ENCODE data around the gene PLEKHJ1.

Gene PLEKHJ1

DNA sequence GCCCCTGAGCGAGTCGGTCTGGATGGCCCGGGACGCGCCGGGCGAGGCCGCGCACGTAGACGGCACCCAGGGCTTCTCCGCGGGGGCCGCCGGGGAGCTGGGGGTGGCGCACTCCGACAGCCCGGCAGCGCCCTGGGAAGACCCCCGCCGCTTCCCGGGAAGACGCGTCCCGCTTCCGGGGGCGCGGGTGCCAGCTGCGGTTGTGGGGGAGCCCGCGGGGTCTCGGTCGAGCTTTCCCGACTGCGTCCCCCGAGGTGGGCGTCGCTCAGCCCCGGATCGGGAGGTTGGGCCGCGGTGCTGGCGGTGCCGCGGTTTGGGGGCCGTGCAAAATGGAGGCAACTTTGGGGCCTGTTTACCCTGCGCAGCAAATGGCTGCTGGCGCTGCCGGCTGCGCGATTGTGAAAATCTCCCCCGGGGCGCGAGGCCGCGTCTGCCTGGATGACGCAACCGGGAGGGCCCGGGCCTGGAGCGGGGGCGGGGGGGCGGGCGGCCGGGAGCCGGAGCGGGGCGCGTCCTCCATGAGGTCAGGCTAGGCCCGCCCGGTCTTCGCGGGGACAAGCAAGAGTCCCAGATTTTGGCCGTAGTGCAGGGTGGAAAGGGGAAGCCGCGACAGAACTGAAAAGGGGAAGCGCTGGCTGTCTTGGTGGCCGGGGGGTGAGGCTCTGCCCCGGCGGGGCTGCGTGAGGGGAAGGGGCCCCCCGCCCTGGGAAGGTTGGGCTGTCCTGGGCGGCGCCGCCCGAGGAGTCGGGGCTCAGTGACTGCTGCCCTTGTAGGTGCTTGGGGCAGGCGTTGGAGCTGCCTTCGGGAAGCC is 34.5 kb upstream of the PLEKHJ1 start:
- DNase-seq, result peak; percentile 63

DNA sequence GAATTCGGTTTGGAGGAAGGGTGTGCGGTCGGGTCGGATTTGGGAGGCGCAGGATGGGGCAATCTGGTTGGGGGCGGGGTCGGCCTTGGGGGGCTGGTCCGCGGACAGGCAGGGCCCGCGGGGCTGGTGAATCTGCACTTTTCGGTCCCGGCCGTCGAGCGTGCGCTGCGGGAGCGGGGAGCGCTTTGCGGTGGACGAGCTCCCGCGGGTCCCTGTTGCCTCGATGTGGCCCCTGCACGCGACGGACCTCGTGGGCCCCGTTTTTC is 34.0 kb upstream of the PLEKHJ1 start:
- DNase-seq, result no peak

DNA sequence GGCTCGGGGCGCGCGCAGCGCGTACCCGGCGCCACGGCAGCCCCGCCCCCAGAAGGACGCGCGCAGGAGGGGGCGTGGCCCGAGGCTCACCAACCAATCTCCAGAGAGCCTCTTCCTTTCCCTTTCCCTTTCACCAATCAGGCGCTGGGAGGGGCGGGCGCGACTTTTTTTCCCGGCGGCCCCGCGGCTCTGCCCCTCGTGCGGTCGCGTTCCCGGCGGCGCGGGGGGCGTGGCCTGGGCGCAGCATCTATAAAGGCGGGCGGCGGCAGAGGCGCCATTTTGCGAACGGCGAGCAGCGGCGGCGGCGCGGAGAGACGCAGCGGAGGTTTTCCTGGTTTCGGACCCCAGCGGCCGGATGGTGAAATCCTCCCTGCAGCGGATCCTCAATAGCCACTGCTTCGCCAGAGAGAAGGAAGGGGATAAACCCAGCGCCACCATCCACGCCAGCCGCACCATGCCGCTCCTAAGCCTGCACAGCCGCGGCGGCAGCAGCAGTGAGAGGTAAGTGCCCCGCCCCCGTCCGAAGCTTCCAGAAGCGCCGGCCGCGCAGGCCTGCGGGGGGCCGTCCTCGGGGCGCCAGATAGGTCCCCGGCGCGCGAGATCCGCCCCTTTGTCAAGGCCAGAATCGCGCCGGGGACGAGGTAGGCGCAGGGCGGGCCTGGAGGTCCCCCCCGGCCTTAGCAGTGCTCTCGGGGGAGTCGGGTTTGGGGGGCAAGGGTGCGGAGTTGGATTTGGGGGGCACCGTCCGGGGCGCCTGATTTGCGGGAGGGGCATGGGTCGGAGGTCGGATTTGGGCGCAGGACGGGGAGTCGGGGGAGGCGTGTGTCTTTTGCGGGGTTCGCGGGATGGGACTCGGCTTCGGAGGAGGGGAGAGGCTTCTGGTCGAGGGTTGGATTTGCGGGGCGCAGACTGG is 33.4 kb upstream of the PLEKHJ1 start:
- DNase-seq, result peak; percentile 99

DNA sequence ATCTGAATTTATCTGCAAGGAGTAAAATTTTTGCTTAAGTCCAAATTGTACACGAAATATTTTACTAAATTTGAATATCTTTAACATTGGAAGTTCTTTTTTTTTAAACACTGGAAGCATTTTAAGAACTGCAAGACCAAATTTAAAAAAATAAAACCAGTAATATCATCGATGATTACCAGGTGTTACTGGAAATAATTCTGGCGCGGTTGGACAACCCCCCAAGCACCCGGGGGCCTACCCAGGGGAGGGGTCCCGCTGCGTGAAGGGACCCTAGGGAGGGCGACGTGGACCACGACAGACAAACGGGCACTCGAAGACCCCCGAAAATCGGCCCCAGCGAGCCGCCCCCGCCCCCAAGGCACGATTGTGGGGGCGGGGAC is 32.7 kb upstream of the PLEKHJ1 start:
- no peak for DNase-seq

DNA sequence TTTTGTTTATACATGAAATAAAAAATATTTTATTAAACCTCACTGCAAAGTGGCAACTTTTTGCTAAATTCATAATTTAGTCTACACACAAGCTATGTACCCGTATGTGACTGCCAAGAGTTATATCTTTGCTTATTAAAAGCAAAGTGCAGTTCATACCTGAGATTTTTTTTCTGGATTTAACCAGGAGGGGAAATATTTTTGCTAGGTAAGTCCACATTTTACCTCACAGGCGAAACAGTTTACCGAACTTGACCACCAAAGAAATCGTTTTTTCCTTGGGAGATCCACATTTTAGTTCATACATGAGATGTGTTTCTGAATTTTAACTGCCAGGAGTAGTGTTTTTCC is 32.3 kb upstream of the PLEKHJ1 start:
- DNase-seq, result no peak

DNA sequence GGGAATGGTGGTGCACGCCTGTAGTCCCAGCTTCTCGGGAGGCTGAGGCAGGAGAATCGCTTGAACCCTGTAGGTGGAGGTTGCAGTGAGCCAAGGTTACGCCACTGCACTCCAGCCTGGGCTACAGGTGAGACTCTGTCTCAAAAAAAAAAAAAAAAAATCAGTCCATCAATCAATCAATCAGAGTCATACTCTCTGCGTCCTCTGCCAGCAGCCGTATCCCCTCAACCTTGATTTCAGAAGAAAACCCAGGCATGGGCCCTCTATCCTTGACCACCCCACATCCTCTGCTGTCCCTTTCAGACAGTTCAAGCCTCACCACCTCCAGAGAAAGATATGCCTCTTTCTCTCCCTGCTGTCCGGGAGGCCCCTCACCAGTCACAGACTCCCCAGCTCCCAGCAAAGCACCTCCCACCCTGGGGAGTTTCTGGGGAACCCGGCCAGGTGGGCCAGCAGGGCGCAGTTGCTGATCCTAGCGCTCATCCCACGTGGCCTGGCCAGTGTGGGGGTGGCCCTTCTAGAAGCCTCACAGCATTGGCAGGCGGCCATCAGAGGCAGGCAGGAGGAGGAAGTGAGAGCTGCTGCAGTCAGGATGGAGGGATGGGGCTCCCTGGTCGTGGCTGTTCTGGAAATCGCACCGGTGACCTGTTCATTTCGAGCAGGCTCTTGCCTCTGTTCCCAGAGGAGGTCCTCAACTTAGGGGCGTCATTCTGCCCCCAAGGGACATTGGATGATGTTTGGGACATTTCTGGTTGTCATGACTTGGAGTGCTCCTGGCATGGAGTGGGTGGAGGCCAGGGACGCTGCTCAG is 30.3 kb upstream of the PLEKHJ1 start:
- no peak for DNase-seq

DNA sequence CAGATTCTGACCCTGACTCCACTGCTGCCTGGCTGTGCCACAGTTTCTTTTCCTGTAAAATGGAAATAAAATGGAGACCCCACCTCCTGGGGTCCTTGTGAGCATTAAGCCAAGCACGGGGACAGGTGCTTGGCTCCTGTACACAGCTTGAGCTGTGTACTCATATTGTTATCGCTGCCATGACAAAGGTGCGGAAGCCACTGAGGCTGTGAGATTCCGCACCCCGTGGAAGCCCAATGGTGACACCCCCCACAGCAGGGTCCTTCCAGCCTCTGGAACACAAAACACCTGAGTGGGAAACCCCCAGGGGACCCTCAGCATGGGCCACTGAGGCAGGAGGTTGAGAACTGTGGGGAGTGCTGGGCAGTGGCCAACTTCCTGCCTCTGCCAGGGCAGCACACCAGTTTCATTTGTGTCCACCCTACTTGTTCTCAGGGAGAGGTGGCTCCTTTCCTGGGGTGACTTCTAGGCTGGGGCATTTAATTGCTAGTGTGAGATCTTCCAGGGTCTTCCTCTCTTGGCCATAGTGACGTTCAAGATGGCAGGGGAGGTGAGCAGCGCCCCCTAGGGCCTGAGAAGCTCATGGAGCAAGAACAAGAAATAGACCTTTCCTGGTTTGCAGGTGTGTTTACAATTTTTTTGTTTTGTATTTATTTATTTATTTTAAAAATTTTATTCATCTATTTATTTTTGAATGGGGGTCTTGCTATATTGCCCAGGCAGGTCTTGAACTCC is 25.5 kb upstream of the PLEKHJ1 start:
- DNase-seq, result no peak

DNA sequence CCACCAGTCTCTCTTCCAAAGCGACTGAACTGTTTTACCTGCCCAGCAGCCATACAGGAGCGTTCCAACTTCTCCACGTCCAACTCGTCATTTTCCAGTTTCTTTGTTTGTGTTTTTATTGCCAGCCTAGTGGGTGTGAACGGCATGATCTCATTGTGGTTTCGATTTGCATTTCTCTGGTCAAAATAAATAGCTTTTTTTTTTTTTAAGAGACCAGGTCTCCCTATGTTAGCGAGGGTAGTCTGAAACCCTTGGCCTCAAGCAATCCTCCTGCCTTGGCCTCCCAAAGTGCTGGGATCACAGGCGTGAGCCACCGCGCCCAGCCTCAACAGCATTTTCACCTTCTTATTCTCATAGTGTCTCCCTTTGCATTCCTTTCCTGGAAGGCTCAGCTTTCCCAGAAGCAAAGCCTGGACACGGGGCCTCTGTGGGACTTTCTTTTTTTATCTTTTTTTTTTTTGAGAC is 24.2 kb upstream of the PLEKHJ1 start:
- DNase-seq, result no peak

DNA sequence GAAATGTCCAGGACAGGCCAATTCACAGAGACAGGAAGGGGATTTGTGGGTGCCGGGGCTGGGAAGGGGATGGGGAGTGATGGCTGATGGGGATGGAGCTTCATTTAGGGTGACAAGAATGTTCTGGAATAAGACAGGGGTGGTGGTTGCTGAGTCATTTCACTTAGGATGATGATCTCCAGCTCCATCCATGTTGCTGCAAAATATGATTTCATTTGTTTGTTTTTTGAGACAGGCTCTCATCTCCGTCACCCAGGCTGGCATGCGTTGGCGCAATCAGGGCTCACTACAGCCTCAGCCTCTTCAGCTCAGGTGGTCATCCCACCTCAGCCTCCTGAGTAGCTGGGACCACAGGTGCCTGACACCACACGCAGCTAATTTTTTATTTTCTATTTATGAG is 23.2 kb upstream of the PLEKHJ1 start:
- DNase-seq, result no peak

DNA sequence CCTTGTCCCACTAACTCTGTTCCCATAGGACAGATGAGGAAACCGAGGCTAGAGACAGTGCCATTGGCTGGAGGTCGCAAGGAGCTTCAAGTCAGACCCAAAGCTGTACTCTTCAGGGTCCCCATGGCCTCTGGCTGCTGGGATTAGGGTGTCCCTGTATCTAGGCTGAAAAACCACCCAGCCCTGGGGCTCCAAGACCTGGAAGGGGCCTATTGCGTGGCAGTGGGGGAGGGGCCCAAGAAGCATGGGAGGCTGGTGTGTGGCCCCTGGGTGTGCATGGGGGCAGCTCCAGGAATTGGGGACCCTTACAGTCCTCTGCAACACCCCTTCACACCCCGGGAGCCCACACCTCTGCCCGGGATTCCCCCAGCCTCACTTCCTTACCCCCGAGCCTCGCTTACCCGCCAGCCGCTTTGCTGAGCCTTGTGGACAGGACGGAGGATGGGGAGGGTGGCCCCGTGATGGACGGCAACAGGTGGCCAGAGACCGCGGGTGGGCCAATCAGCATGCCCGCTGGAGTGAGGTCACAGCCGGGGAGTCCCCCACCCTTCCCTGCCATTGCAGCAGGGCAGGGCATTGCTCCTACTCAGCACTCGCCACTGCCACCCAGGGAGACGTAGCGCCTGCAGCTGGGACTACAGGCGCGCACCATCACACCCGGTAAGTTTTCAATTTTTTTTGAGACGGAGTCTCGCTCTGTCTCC is 20.0 kb upstream of the PLEKHJ1 start, which contains the start of gene JSRP1:
JSRP1 (minus strand) TSS at position 436 of the 704 bp plus-strand sequence. CDS start 1,103 bp downstream, outside the sequence.
- DNase-seq, result no peak

DNA sequence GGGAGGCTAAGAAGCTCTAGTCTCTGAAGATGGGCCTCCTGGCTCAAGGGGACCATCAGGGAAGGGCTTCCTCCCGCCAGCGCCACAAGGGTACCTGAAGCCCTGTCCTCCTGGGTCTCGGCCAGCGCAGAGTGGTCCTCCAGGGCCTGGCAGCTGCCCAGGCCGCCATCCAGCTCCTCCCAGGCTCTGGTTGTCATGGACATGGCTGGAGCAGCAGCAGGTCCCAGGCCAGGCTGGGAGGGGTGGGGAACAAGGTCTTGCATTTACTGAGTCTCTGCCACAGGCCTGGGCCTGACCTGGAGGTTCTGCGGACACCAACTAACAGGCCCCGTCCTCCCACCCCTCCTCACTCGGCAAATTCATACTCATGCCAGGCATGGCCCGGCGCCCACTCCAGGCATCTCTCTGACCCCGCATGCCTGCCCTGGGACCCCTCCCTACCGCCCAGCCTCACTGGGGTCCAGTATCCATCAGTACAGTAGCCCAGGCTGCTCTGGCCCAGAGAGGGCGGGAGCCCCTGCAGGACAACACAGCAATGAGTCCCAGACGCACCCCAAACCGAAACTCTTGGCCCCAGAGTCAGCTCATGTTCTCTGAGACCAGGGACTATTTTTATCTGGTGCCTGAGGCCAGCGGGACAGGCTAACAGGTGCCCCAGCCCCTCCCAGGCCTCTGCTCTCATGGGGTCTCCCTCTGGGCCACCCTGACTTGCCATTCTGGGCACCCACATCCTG is 19.1 kb upstream of the PLEKHJ1 start:
- no peak for DNase-seq

DNA sequence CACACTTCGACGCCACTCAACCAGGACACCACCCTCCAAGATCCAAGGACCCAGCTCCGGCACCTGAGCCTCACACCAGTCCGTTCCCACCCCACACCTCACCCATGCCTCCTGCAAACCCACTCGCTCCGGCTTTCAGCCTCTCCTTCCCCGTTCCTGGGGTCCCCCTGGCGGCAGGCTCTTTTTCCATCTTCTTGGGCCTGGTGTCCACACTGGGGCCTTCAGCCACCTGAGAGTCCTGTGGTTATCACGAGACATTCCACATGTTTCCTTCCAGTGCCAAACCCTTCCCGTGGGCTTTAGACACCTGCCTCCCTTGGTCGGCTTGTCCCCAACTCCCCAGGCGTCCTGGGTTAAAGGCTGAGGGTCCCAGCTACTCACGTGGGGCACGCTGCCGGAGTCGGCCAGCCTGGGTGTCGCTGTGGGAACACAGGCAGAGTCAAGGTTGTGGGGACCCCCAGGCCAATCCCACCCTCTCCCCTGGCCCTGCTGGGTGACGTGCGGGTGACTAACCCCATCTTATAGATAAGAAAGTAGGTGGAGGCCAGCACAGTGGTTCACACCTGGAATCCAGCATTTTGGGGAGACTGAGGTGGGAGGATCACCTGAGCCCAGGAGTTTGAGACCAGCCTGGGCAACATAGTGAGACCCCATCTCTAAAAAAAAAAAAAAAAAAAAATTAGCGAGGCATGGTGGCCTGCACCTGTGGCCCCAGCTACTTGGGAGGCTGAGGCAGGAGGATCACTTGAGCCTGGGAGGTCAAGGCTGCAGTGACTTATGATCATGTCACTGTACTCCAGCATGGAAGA is 18.1 kb upstream of the PLEKHJ1 start:
- no peak for DNase-seq

DNA sequence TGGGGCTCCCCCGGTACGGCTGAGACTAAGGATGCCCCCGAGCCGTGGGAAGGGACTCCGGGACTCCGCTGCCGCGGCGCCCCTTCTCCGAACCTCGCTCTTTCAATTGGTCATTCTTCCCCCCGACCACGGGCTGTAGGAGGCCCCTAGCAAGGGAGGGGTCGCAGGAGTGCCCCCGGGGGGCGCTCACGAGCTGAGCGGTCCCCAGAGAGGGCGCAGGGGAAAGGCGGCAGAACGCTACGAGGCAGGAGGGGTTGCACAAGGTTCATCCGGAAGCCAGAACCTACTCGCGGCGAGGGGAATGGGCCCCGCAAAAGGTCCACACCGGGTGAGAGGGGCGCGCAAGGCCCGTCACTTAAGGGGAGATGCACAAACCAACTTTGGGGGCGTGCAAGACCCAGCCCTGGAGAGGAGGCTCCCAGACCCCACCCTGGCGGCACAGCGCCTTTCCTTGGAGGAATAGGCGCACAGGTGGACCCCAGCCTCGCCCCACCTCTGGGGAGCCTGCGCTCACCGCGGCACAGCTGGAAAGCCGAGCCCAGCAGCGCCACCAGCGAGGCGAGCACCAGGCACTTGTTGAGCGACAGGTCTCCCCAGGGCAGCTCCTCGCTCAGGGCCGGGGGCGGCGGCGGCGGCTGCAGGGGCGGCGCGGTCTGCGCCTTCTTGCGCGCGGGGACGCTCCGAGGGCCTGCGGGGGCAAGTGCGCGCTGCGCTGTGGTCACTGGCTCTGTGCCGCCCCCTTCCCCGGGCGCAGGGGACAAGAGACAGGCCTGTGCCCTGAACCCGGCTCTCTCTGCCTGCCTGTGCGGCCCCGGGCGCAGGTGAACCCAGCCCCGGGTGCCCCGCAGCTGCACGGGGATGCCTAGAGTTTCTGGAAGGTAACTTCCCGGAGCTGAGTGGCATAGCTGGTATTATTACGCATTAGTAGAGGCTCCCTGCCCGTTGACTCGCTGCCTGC is 17.3 kb upstream of the PLEKHJ1 start:
- DNase-seq, result peak; percentile 63

DNA sequence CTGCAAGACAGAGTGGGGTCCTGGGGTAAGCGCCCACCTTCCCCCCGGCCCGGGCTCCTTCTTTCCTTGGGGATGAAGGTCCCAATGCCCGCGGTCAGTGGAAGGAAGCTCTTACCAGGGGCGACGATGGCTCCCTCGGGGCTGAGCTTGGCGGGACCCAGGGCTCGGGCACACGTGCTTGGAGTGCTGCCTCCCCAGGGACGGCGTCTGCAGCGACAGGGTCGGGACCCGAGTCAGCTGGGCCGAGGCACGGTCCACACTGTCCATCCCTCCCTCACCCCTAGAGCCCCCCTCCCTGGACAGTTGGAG is 16.6 kb upstream of the PLEKHJ1 start:
- no peak for DNase-seq

DNA sequence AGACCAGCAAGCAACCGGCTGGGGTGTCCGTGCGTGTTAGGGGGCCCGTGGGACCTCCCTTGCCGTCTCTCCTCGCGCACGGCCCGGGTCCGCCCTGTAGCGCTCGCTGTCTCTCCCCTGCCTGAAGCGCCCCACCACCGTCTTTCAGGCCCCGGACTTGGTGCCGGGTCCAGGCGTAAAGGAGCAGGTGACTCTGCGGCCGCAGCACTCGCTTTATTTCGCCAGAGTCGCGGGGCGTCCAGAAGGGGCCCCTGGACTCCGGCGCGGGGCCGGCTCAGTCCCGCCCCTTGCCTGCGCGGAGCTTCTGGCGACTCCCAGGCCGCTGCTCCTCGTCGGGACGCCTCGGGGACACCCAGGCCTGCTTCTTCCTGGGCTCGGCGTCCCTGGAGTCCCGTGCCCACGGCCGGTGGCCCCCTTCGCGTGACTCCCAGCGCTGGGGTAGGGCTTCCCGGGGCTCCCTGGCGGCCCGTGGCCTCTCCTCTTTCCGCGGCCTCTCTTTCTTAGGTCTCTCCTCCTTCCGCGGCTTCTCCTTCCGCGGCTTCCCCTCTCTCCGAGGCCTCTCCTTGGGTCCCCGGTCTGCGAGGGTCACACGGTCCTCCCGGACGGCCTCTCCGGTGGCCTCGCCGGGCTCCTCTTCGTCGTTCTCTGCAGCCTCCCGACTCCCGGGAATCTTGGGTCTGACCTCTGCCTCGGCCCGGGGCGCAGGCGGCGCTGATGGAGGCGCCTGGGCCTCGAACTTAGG is 16.1 kb upstream of the PLEKHJ1 start:
- DNase-seq, result peak; percentile 67

DNA sequence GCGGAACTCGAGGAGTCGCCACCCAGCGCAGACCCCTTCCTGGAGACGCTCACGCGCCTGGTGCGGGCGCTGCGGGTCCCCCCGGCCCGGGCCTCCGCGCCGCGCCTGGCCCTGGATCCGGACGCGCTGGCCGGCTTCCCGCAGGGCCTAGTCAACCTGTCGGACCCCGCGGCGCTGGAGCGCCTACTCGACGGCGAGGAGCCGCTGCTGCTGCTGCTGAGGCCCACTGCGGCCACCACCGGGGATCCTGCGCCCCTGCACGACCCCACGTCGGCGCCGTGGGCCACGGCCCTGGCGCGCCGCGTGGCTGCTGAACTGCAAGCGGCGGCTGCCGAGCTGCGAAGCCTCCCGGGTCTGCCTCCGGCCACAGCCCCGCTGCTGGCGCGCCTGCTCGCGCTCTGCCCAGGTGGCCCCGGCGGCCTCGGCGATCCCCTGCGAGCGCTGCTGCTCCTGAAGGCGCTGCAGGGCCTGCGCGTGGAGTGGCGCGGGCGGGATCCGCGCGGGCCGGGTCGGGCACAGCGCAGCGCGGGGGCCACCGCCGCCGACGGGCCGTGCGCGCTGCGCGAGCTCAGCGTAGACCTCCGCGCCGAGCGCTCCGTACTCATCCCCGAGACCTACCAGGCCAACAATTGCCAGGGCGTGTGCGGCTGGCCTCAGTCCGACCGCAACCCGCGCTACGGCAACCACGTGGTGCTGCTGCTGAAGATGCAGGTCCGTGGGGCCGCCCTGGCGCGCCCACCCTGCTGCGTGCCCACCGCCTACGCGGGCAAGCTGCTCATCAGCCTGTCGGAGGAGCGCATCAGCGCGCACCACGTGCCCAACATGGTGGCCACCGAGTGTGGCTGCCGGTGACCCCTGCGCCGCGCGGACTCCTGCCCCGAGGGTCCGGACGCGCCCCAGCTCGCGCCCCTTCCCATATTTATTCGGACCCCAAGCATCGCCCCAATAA is 15.3 kb upstream of the PLEKHJ1 start:
- peak; percentile 79 for DNase-seq

DNA sequence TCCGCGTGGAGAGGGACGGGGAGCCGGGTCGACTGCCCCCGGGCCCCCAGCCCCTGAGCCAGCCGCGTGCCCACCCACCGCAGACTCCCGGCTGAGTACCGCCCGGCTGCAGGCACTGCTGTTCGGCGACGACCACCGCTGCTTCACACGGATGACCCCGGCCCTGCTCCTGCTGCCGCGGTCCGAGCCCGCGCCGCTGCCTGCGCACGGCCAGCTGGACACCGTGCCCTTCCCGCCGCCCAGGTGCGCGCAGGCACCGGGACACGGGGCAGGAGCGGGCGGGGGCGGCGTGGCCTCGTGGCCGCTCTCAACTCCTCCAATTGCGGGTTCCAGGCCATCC is 14.6 kb upstream of the PLEKHJ1 start:
- DNase-seq, result no peak
